ENCODE measurements around the gene SPARC.

- TF ChIP-seq CTCF (IDR thresholded peaks at IDR 0.05; ENCODE audit: poor library complexity) (no peak), EZH2 (IDR thresholded peaks at IDR 0.05; ENCODE audit: borderline replicate concordance) (no peak), EZH2phosphoT487 (IDR thresholded peaks at IDR 0.05; ENCODE audit: low read depth, severe bottlenecking, unreplicated experiment) (no peak)
These were observed 8.8 kb downstream of the SPARC start for GRCh38 chr5:151677776-151678545.

All from hepatocyte (in vitro differentiated cells).